Activated CD8-positive, alpha-beta T cell treated with anti-CD3 and anti-CD28 coated beads, Interleukin-2, amount 10 ng/mL, durations not matched to agents 7 days and 5 days (primary cell): Measurements from ENCODE around the gene LRRC4. TPM values are rescaled to one million over a fixed set of nuclear protein-coding genes. Genes with fewer than 3 reads are reported as not detected.

Experiments
- ATAC-seq: fragments of 150-1000 bp; cut with Tn5 transposase; one replicate; pipeline ENCODE4 v1.10.0; 2021; ENCODE audit warnings: moderate library complexity
- CTCF ChIA-PET: fragments of 350-600 bp; sonication (Branson Sonifier 250); formaldehyde crosslinking; loops from one replicate; lab custom pipeline; 2021; ENCODE audit warnings: antibody characterized with exemption; lab: Charles Lee
- POLR2A ChIA-PET: fragments of 350-600 bp; sonication (Branson Sonifier 250); formaldehyde crosslinking; loops from one replicate; lab custom pipeline; 2021; ENCODE audit warnings: antibody characterized with exemption; lab: Charles Lee
- DNase-seq: peaks from one replicate; pipeline ENCODE4 v3.0.0-alpha.2; 2020
- H3K27ac Mint-ChIP-seq: one replicate; pipeline ENCODE4 v1.8.0; 2021; ENCODE audit warnings: mild to moderate bottlenecking, mixed read lengths
- H3K27me3 Mint-ChIP-seq: one replicate; pipeline ENCODE4 v1.8.0; 2021; ENCODE audit warnings: low read depth, mixed read lengths
- H3K36me3 Mint-ChIP-seq: one replicate; pipeline ENCODE4 v1.8.0; 2021; ENCODE audit warnings: low read depth, mixed read lengths
- H3K4me1 Mint-ChIP-seq: one replicate; pipeline ENCODE4 v1.8.0; 2021; ENCODE audit warnings: low read depth, mixed read lengths
- H3K4me3 Mint-ChIP-seq: one replicate; pipeline ENCODE4 v1.8.0; 2021; ENCODE audit warnings: mild to moderate bottlenecking, mixed read lengths
- H3K9me3 Mint-ChIP-seq: one replicate; pipeline ENCODE4 v1.8.0; 2022; ENCODE audit warnings: mixed read lengths; ENCODE audit not compliant: insufficient read depth
- total RNA-seq, 2 experiments: library from RNA; stranded (reverse); gene quantifications; one replicate each; pipeline ENCODE4 v1.2.3, GENCODE V29; 2021

Gene LRRC4
- total RNA-seq, 2 experiments from 2014 or later, result 0.24 to 0.50 TPM

GRCh38 chr7:128055637-128056036 lies 24.4 kb upstream of the LRRC4 start:
- no peak overlapping the region for H3K4me3 Mint-ChIP-seq
- ChIA-PET CTCF (interaction anchor here (0.7 to 2.0 kb wide), 3 partner anchors 14 to 154 kb away, joined by 3 to 5 read pairs (median 3); no protein-coding TSS in a partner anchor), POLR2A (no interaction called here)
- no peak for DNase-seq
- ATAC-seq, result no peak
- no peak overlapping the region for H3K27ac Mint-ChIP-seq
- H3K9me3 Mint-ChIP-seq, result no peaks in the 10 kb centered on the region
- peaks cover 11% of the 10 kb centered on the region for H3K36me3 Mint-ChIP-seq
- H3K27me3 Mint-ChIP-seq, result no peaks in the 10 kb centered on the region
- H3K4me1 Mint-ChIP-seq, result peaks cover 55% of the 10 kb centered on the region

- DNase-seq (no peak), ATAC-seq (no peak)
- Mint-ChIP-seq H3K27ac (peak overlapping the region; percentile 26), H3K36me3 (peaks cover 7% of the 10 kb centered on the region), H3K9me3 (no peaks in the 10 kb centered on the region), H3K27me3 (no peaks in the 10 kb centered on the region), H3K4me3 (no peak overlapping the region), H3K4me1 (peaks cover 44% of the 10 kb centered on the region)
- POLR2A ChIA-PET, result interaction anchor here (0.6 kb wide), 1 partner anchor 88 kb away, joined by 3 read pairs; no protein-coding TSS in a partner anchor
- CTCF ChIA-PET, result interaction anchor here (1.1 to 1.2 kb wide), 3 partner anchors 10 to 81 kb away, joined by 3 to 4 read pairs (median 3); no protein-coding TSS in a partner anchor
Measured at GRCh38 chr7:128054511-128054910, 23.3 kb upstream of the LRRC4 start.

- POLR2A ChIA-PET, result interaction anchor here (0.6 kb wide), 1 partner anchor 88 kb away, joined by 3 read pairs; no protein-coding TSS in a partner anchor
- peaks cover 6% of the 10 kb centered on the region for H3K36me3 Mint-ChIP-seq
- DNase-seq, result no peak
- CTCF ChIA-PET, result interaction anchor here (1.1 to 1.2 kb wide), 2 partner anchors 9 to 81 kb away, joined by 3 to 4 read pairs; no protein-coding TSS in a partner anchor
- H3K27ac Mint-ChIP-seq, result no peak overlapping the region
- H3K4me3 Mint-ChIP-seq, result no peak overlapping the region
- peaks cover 42% of the 10 kb centered on the region for H3K4me1 Mint-ChIP-seq
- H3K9me3 Mint-ChIP-seq, result no peaks in the 10 kb centered on the region
- H3K27me3 Mint-ChIP-seq, result no peaks in the 10 kb centered on the region
- no peak for ATAC-seq
Measured at GRCh38 chr7:128053991-128054390, 22.8 kb upstream of the LRRC4 start.

GRCh38 chr7:128053023-128053422 lies 21.8 kb upstream of the LRRC4 start:
- POLR2A ChIA-PET, result no interaction called here
- peak overlapping the region; percentile 11 for H3K27ac Mint-ChIP-seq
- no peak overlapping the region for H3K4me3 Mint-ChIP-seq
- peaks cover 32% of the 10 kb centered on the region for H3K4me1 Mint-ChIP-seq
- H3K36me3 Mint-ChIP-seq, result peaks cover 4% of the 10 kb centered on the region
- CTCF ChIA-PET, result interaction anchor here (0.5 to 1.0 kb wide), 3 partner anchors 59 to 345 kb away, joined by 3 read pairs; no protein-coding TSS in a partner anchor
- H3K9me3 Mint-ChIP-seq, result no peaks in the 10 kb centered on the region
- DNase-seq (peak; percentile 27), ATAC-seq (no peak)
- H3K27me3 Mint-ChIP-seq, result no peaks in the 10 kb centered on the region

GRCh38 chr7:128052404-128052803 lies 21.2 kb upstream of the LRRC4 start:
- Mint-ChIP-seq H3K27me3 (no peaks in the 10 kb centered on the region), H3K36me3 (peaks cover 4% of the 10 kb centered on the region), H3K4me1 (peaks cover 26% of the 10 kb centered on the region), H3K27ac (no peak overlapping the region), H3K4me3 (no peak overlapping the region), H3K9me3 (no peaks in the 10 kb centered on the region)
- CTCF ChIA-PET, result interaction anchor here (0.9 to 1.0 kb wide), 3 partner anchors 26 to 344 kb away, joined by 3 read pairs; no protein-coding TSS in a partner anchor
- POLR2A ChIA-PET, result no interaction called here
- ATAC-seq, result no peak
- no peak for DNase-seq

- Mint-ChIP-seq H3K27ac (no peak overlapping the region), H3K27me3 (no peaks in the 10 kb centered on the region), H3K4me1 (peaks cover 19% of the 10 kb centered on the region), H3K9me3 (no peaks in the 10 kb centered on the region), H3K36me3 (peaks cover 3% of the 10 kb centered on the region), H3K4me3 (no peak overlapping the region)
- ChIA-PET POLR2A (no interaction called here), CTCF (interaction anchor here (1.2 to 2.2 kb wide), 4 partner anchors 9 to 65 kb away, joined by 3 to 7 read pairs (median 4); no protein-coding TSS in a partner anchor)
- ATAC-seq (no peak), DNase-seq (no peak)
Measured at GRCh38 chr7:128045766-128046165, 14.5 kb upstream of the LRRC4 start.

GRCh38 chr7:128045158-128045557 lies 13.9 kb upstream of the LRRC4 start:
- no peak for ATAC-seq
- H3K27ac Mint-ChIP-seq, result no peak overlapping the region
- no peaks in the 10 kb centered on the region for H3K27me3 Mint-ChIP-seq
- H3K4me1 Mint-ChIP-seq, result peaks cover 19% of the 10 kb centered on the region
- DNase-seq, result no peak
- POLR2A ChIA-PET, result interaction anchor here (0.6 kb wide), 1 partner anchor 10 kb away, joined by 3 read pairs; no protein-coding TSS in a partner anchor
- no peaks in the 10 kb centered on the region for H3K9me3 Mint-ChIP-seq
- H3K4me3 Mint-ChIP-seq, result no peak overlapping the region
- H3K36me3 Mint-ChIP-seq, result peaks cover 3% of the 10 kb centered on the region
- CTCF ChIA-PET, result interaction anchor here (1.2 to 2.2 kb wide), 4 partner anchors 9 to 66 kb away, joined by 3 to 7 read pairs (median 4); no protein-coding TSS in a partner anchor

- no peak for DNase-seq
- no peak for ATAC-seq
- ChIA-PET CTCF (interaction anchor here (0.9 to 2.2 kb wide), 3 partner anchors 9 to 337 kb away, joined by 3 to 7 read pairs (median 5); no protein-coding TSS in a partner anchor), POLR2A (no interaction called here)
- Mint-ChIP-seq H3K9me3 (no peaks in the 10 kb centered on the region), H3K27me3 (no peaks in the 10 kb centered on the region), H3K36me3 (peaks cover 3% of the 10 kb centered on the region), H3K27ac (no peak overlapping the region), H3K4me1 (peaks cover 17% of the 10 kb centered on the region), H3K4me3 (no peak overlapping the region)
Measured at GRCh38 chr7:128044064-128044463, 12.8 kb upstream of the LRRC4 start.

- POLR2A ChIA-PET, result no interaction called here
Measured at GRCh38 chr7:128042012-128042411, 10.8 kb upstream of the LRRC4 start.

GRCh38 chr7:128041203-128041602 lies 10.0 kb upstream of the LRRC4 start:
- ChIA-PET CTCF (interaction anchor here (0.7 kb wide), 1 partner anchor 63 kb away, joined by 3 read pairs; no protein-coding TSS in a partner anchor), POLR2A (interaction anchor here (0.6 kb wide), 1 partner anchor 240 kb away, joined by 4 read pairs; no protein-coding TSS in a partner anchor)
- DNase-seq, result no peak
- Mint-ChIP-seq H3K9me3 (no peaks in the 10 kb centered on the region), H3K36me3 (peaks cover 3% of the 10 kb centered on the region), H3K4me1 (peaks cover 16% of the 10 kb centered on the region), H3K27ac (no peak overlapping the region), H3K27me3 (no peaks in the 10 kb centered on the region), H3K4me3 (no peak overlapping the region)
- ATAC-seq, result no peak

More at GRCh38 chr7:128042012-128042411, 10.8 kb upstream of the LRRC4 start:
- no peaks in the 10 kb centered on the region for H3K27me3 Mint-ChIP-seq
- peaks cover 16% of the 10 kb centered on the region for H3K4me1 Mint-ChIP-seq
- no peak overlapping the region for H3K27ac Mint-ChIP-seq
- peaks cover 3% of the 10 kb centered on the region for H3K36me3 Mint-ChIP-seq
- DNase-seq (no peak), ATAC-seq (no peak)
- H3K9me3 Mint-ChIP-seq, result no peaks in the 10 kb centered on the region
- CTCF ChIA-PET, result interaction anchor here (1.2 to 1.7 kb wide), 2 partner anchors 16 to 137 kb away, joined by 3 to 4 read pairs; no protein-coding TSS in a partner anchor
- no peak overlapping the region for H3K4me3 Mint-ChIP-seq

GRCh38 chr7:128040205-128040604 lies 9.0 kb upstream of the LRRC4 start:
- H3K27me3 Mint-ChIP-seq, result no peaks in the 10 kb centered on the region
- DNase-seq (no peak), ATAC-seq (no peak)
- ChIA-PET CTCF (no interaction called here), POLR2A (no interaction called here)
- no peak overlapping the region for H3K27ac Mint-ChIP-seq
- peaks cover 15% of the 10 kb centered on the region for H3K4me1 Mint-ChIP-seq
- no peak overlapping the region for H3K4me3 Mint-ChIP-seq
- H3K9me3 Mint-ChIP-seq, result no peaks in the 10 kb centered on the region
- peaks cover 3% of the 10 kb centered on the region for H3K36me3 Mint-ChIP-seq

GRCh38 chr7:128039544-128039953 lies 8.3 kb upstream of the LRRC4 start:
- no peaks in the 10 kb centered on the region for H3K9me3 Mint-ChIP-seq
- ATAC-seq (no peak), DNase-seq (no peak)
- POLR2A ChIA-PET, result no interaction called here
- no peak overlapping the region for H3K4me3 Mint-ChIP-seq
- H3K4me1 Mint-ChIP-seq, result peaks cover 9% of the 10 kb centered on the region
- no peak overlapping the region for H3K27ac Mint-ChIP-seq
- CTCF ChIA-PET, result no interaction called here
- H3K27me3 Mint-ChIP-seq, result no peaks in the 10 kb centered on the region
- peaks cover under 1% of the 10 kb centered on the region for H3K36me3 Mint-ChIP-seq
